Left lung (tissue), 10 donors: Measurements from ENCODE around the gene TACC2. TPM values are rescaled to one million over a fixed set of nuclear protein-coding genes. Genes with fewer than 3 reads are reported as not detected.
A peak's percentile ranks its signal among the peaks of the same experiment; 100 is the strongest.
"Not testable (repeated sequence)": the region's sequence is repeated elsewhere in the genome, so short reads cannot be mapped to it uniquely, and the experiment has no call there.

Experiments used
- ATAC-seq: fragments of 200-7000 bp; cut with Tn5 transposase; one replicate; pipeline ENCODE4 v1.9.1; 2020; ENCODE audit warnings: moderate library complexity
- DNase-seq, 4 donors: peaks; one replicate each; pipeline ENCODE4 v3.0.0-alpha.2; 2013 to 2020
- H3K27ac ChIP-seq, 2 donors: fragments of 200-600 bp; sonication (generic) in 1 of 2; one replicate each; pipeline versions ENCODE4 v1.5.0 to v1.8.0; 2020 to 2021
- H3K27me3 ChIP-seq, 2 donors: fragments of 200-600 bp; sonication (generic) in 1 of 2; one replicate each; pipeline versions ENCODE4 v1.5.0 to v1.8.0; 2020 to 2021
- H3K36me3 ChIP-seq, 2 donors: fragments of 200-600 bp; sonication (generic) in 1 of 2; one replicate each; pipeline versions ENCODE4 v1.5.0 to v1.8.0; 2020 to 2021
- H3K4me1 ChIP-seq, 2 donors: fragments of 200-600 bp; one replicate each; pipeline ENCODE4 v1.8.0; 2021
- H3K4me3 ChIP-seq, 2 donors: fragments of 200-600 bp; sonication (generic) in 1 of 2; one replicate each; pipeline versions ENCODE4 v1.5.0 to v1.8.0; 2020 to 2021; ENCODE audit warnings: mild to moderate bottlenecking in 1 of 2
- H3K9me3 ChIP-seq, 2 donors: fragments of 200-600 bp; sonication (generic) in 1 of 2; one replicate each; pipeline versions ENCODE4 v1.5.0 to v1.8.0; 2020 to 2021
- intact Hi-C, 2 donors: fragments of 100-400 bp; cut with DNase I; formaldehyde crosslinking; loops; one replicate each; pipeline versions ENCODE4 v1.11.2 to v1.14.2; 2022
- polyA plus RNA-seq, 6 donors: library from polyadenylated mRNA; unstranded; fragments of 120-200 nt; gene quantifications; one replicate each; pipeline ENCODE4 v1.2.1, GENCODE V29; 2013; ENCODE audit not compliant: insufficient read length in 6 of 6
- total RNA-seq, 2 donors: library from RNA; stranded (reverse); fragmentation: NEBNext Ultra II Directional; extraction: Animal tissue kit (Norgen Biotek cat#: 25700); gene quantifications; one replicate each; pipeline ENCODE4 v1.2.1, GENCODE V29; 2021
- TF ChIP-seq, protein P1 (sequence below), 2 donors: fragments of 200-600 bp; sonication (generic) in 1 of 2; IDR thresholded peaks; one replicate each; pipeline versions ENCODE4 v1.5.0 to v1.8.0; 2021; ENCODE audit warnings: antibody characterized with exemption in 2 of 2
- donor health status: DM: no; HTN: yes; CAD: no.
- donor health status: DM: no; HTN: no; CAD: no.

Gene TACC2
- total and polyA plus RNA-seq, 8 donors: 21.0 to 193 (median 23.9) TPM

GRCh38 chr10:122010405-122011050 lies 21.6 kb downstream of the TACC2 start:
- Histone ChIP-seq H3K36me3 (no peaks in the 10 kb centered on the region), H3K4me1 (no peaks in the 10 kb centered on the region), H3K9me3 (no peaks in the 10 kb centered on the region), H3K27me3 (no peaks in the 10 kb centered on the region), H3K4me3 (no peak overlapping the region), H3K27ac (no peak overlapping the region)
- TF ChIP-seq, protein P1, sequence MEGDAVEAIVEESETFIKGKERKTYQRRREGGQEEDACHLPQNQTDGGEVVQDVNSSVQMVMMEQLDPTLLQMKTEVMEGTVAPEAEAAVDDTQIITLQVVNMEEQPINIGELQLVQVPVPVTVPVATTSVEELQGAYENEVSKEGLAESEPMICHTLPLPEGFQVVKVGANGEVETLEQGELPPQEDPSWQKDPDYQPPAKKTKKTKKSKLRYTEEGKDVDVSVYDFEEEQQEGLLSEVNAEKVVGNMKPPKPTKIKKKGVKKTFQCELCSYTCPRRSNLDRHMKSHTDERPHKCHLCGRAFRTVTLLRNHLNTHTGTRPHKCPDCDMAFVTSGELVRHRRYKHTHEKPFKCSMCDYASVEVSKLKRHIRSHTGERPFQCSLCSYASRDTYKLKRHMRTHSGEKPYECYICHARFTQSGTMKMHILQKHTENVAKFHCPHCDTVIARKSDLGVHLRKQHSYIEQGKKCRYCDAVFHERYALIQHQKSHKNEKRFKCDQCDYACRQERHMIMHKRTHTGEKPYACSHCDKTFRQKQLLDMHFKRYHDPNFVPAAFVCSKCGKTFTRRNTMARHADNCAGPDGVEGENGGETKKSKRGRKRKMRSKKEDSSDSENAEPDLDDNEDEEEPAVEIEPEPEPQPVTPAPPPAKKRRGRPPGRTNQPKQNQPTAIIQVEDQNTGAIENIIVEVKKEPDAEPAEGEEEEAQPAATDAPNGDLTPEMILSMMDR (IDR thresholded peaks at IDR 0.05): no peak
- no peak for DNase-seq
- intact Hi-C loops: no loop called here
- peak; percentile 50 for ATAC-seq

DNA sequence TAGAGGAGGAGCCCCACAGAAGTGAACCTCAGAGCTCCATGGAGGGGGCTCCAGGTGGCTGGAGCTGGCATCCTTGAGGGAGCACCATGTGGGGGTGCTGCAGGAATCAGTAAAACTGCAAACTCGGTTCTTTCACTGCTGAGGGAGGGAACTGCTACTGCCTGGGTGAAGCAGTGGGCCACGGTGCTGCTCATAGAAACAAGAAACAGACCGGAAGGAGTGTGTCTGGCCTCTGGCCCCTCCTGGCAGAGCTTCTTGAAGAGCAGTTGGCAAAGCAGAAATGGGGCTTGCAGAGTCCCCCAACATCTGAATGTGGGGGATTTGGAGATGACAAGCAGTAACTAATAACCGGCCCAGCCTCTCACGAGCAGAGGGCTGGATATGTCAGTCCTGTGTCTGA lies 23.8 kb downstream of the TACC2 start:
- intact Hi-C loops: no loop called here
- no peaks in the 10 kb centered on the region for H3K27me3 ChIP-seq
- no peaks in the 10 kb centered on the region for H3K4me1 ChIP-seq
- ATAC-seq (no peak), DNase-seq (no peak)
- no peak overlapping the region for H3K27ac ChIP-seq
- TF ChIP-seq, protein P1 (IDR thresholded peaks at IDR 0.05): no peak
- no peaks in the 10 kb centered on the region for H3K9me3 ChIP-seq
- no peak overlapping the region for H3K4me3 ChIP-seq
- no peaks in the 10 kb centered on the region for H3K36me3 ChIP-seq

GRCh38 chr10:122013311-122013780 lies 24.4 kb downstream of the TACC2 start:
- H3K4me3 ChIP-seq: no peak overlapping the region
- intact Hi-C loops: no loop called here
- H3K4me1 ChIP-seq: no peaks in the 10 kb centered on the region
- no peak overlapping the region for H3K27ac ChIP-seq
- no peaks in the 10 kb centered on the region for H3K9me3 ChIP-seq
- ATAC-seq (peak; percentile 22), DNase-seq (no peak)
- TF ChIP-seq, protein P1 (IDR thresholded peaks at IDR 0.05): no peak
- H3K36me3 ChIP-seq: no peaks in the 10 kb centered on the region
- H3K27me3 ChIP-seq: no peaks in the 10 kb centered on the region

GRCh38 chr10:122014652-122015248 lies 25.8 kb downstream of the TACC2 start:
- TF ChIP-seq, protein P1 (IDR thresholded peaks at IDR 0.05): no peak
- ATAC-seq: no peak

DNA sequence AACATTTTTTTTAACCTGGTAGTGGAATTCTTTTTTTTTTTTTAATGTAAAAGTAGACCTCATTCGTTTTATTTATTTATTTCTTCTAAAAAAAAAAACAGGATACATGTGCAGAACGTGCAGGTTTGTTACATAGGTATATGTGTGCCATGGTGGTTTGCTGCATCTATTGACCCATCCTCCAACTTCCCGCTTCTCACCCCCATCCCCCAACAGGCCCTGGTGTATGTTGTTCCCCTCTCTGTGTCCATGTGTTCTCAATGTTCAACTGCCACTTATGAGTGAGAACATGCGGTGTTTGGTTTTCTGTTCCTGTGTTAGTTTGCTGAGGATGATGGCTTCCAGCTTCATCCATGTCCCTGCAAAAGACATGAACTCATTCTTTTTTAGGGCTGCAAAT lies 29.0 kb downstream of the TACC2 start:
- H3K4me1 ChIP-seq, intact Hi-C loops, ATAC-seq: not testable (repeated sequence)

More at GRCh38 chr10:122014652-122015248, 25.8 kb downstream of the TACC2 start:
- DNase-seq: no peak
- Histone ChIP-seq H3K27ac (no peak overlapping the region), H3K27me3 (peaks cover 0 to 10% of the 10 kb centered on the region in 2 donors), H3K4me3 (no peak overlapping the region), H3K36me3 (no peaks in the 10 kb centered on the region), H3K9me3 (no peaks in the 10 kb centered on the region), H3K4me1 (peaks cover 0 to 4% of the 10 kb centered on the region in 2 donors)
- intact Hi-C loops: no loop called here

More for the DNA sequence above, 29.0 kb downstream of the TACC2 start:
- not testable (repeated sequence) for H3K9me3 ChIP-seq, DNase-seq, H3K27ac ChIP-seq, H3K4me3 ChIP-seq, H3K36me3 ChIP-seq
- peaks cover 0 to 12% of the 10 kb centered on the region in 2 donors for H3K27me3 ChIP-seq
